K562 (cell line): ENCODE results near the gene SPDL1. TPM values are rescaled to one million over a fixed set of nuclear protein-coding genes. Genes with fewer than 3 reads are reported as not detected.

Experiments used
- ATAC-seq: fragments of 200-7000 bp; cut with Tn5 transposase; 3 replicates; pipeline ENCODE4 v1.9.1; 2020; ENCODE audit warnings: moderate library complexity
- BruUV-seq: library from RNA; stranded (reverse); fragments of 400-500 nt; replicated peaks from 2 replicates; lab custom pipeline; 2021; lab: Mats Ljungman, UMichigan
- CTCF ChIA-PET: fragments of 300-600 bp; formaldehyde crosslinking; extraction: SDS; loops from one replicate; lab custom pipeline; 2021; ENCODE audit warnings: low intra/inter-chr PET ratio; lab: Yijun Ruan, JAX
- POLR2A ChIA-PET: fragments of 300-600, 350-650 bp; sonication (Branson Sonifier 250); formaldehyde crosslinking; extraction: SDS; loops from one replicate; lab custom pipeline; 2021; ENCODE audit warnings: antibody characterized with exemption, inconsistent platforms; lab: Yijun Ruan, JAX
- DNase-seq, 4 experiments: peaks; one replicate each; pipeline versions ENCODE4 v3.0.0 to v3.0.0-alpha.2; 2011 to 2018; ENCODE audit warnings: low spot score in 3 of 4, mixed read lengths in 3 of 4; ENCODE audit errors: extremely low read depth in 1 of 4
- FAIRE-seq: peaks from 2 replicates; lab custom pipeline; 2011; peaks lifted over from hg19 to GRCh38; lab: Jason Lieb, UNC
- H2AFZ ChIP-seq: 2 replicates; pipeline ENCODE4 v1.6.0; 2011; ENCODE audit warnings: low read depth, low read length, control low read depth, inconsistent platforms
- H3K27ac ChIP-seq: fragments of 200-600 bp; 3 replicates; pipeline ENCODE4 v1.8.0; 2011; ENCODE audit warnings: low read depth, mild to moderate bottlenecking, control low read depth, inconsistent platforms, low read length, moderate library complexity, mixed read lengths; ENCODE audit errors: extremely low read depth
- H3K27me3 ChIP-seq, 2 experiments: fragments of 300-600 bp in 1 of 2; 2 replicates in 1 of 2; 3 replicates in 1 of 2; pipeline versions ENCODE4 v1.6.0 to v1.8.0; 2011; ENCODE audit warnings: inconsistent platforms in 2 of 2, low read length in 2 of 2, mild to moderate bottlenecking in 1 of 2, mixed read lengths in 1 of 2, moderate library complexity in 1 of 2; ENCODE audit not compliant: control insufficient read depth in 2 of 2, insufficient read depth in 2 of 2
- H3K36me3 ChIP-seq: fragments of 300-600 bp; 3 replicates; pipeline ENCODE4 v1.8.0; 2011; ENCODE audit warnings: mild to moderate bottlenecking, low read length, inconsistent platforms; ENCODE audit not compliant: control insufficient read depth, insufficient read depth
- H3K4me1 ChIP-seq, 2 experiments: fragments of 200-600 bp in 1 of 2; replicated peaks in 1 of 2; 2 replicates in 1 of 2; 3 replicates in 1 of 2; pipeline versions ENCODE4 v1.5.1 to v1.8.0; 2011; ENCODE audit warnings: inconsistent platforms in 2 of 2, low read length in 2 of 2, mild to moderate bottlenecking in 1 of 2, mixed read lengths in 1 of 2, moderate library complexity in 1 of 2; ENCODE audit not compliant: control insufficient read depth in 2 of 2, insufficient read depth in 2 of 2
- H3K4me2 ChIP-seq: 2 replicates; pipeline ENCODE4 v1.6.1; 2011; ENCODE audit warnings: low read length, control low read depth, inconsistent platforms, mixed read lengths; ENCODE audit not compliant: insufficient read depth
- H3K4me3 ChIP-seq: fragments of 200-600 bp; sonication (generic), shearing (Covaris generic); 2 replicates; pipeline ENCODE4 v1.5.1; 2016; ENCODE audit warnings: control low read depth, inconsistent platforms
- H3K79me2 ChIP-seq: fragments of 200-600 bp; 3 replicates; pipeline ENCODE4 v1.8.0; 2011; ENCODE audit warnings: low read length, inconsistent platforms; ENCODE audit not compliant: control insufficient read depth, insufficient read depth
- H3K9ac ChIP-seq, 2 experiments: 2 replicates each; pipeline versions ENCODE4 v1.6.0 to v1.6.1; 2011; ENCODE audit warnings: low read depth in 2 of 2, low read length in 2 of 2, control low read depth in 1 of 2, inconsistent platforms in 1 of 2, mild to moderate bottlenecking in 1 of 2, mixed read lengths in 1 of 2; ENCODE audit not compliant: insufficient read depth in 1 of 2
- H3K9me1 ChIP-seq: one replicate; pipeline ENCODE4 v1.6.0; 2011; ENCODE audit warnings: inconsistent platforms, mild to moderate bottlenecking, low read length, moderate library complexity; ENCODE audit not compliant: control insufficient read depth, insufficient read depth
- H3K9me3 ChIP-seq: replicated peaks from 2 replicates; pipeline ENCODE4 v1.5.1; 2011; ENCODE audit warnings: low read depth, low read length, inconsistent platforms; ENCODE audit not compliant: control insufficient read depth, insufficient read depth
- H4K20me1 ChIP-seq: replicated peaks from 2 replicates; pipeline ENCODE4 v1.6.1; 2011; ENCODE audit warnings: low read length, inconsistent platforms, mixed read lengths; ENCODE audit not compliant: control insufficient read depth, insufficient read depth
- ARID1B ChIP-seq: fragments of 450-650 bp; IDR thresholded peaks from 2 replicates; pipeline ENCODE4 v1.6.1; 2016; ENCODE audit warnings: antibody characterized with exemption, mild to moderate bottlenecking, inconsistent platforms
- CBX2 ChIP-seq: fragments of 200-600 bp; sonication (generic); IDR thresholded peaks from one replicate; pipeline ENCODE4 v1.6.1; 2012; ENCODE audit warnings: mild to moderate bottlenecking, low read length, inconsistent platforms; ENCODE audit not compliant: insufficient read depth, poor library complexity, severe bottlenecking
- TEAD2 ChIP-seq: fragments of 450-650 bp; IDR thresholded peaks from 2 replicates; pipeline ENCODE4 v1.6.1; 2016; ENCODE audit warnings: missing genetic modification characterization, control low read depth, missing compliant biosample characterization
- ZNF561 ChIP-seq: fragments of 450-650 bp; formaldehyde crosslinking; conservative IDR thresholded peaks from 2 replicates; pipeline ENCODE4 v1.4.0; 2020; ENCODE audit warnings: mild to moderate bottlenecking, moderate library complexity
- WGBS: fragments of 100-300 bp; shearing (Covaris generic); methylation state at CpG from one replicate; pipeline ENCODE4 v1.1.6; 2016; ENCODE audit warnings: low coverage, mixed read lengths; ENCODE audit not compliant: insufficient coverage; ENCODE audit errors: missing lambda C conversion rate; 5-methylcytosine and 5-hydroxymethylcytosine counted together
- in situ Hi-C: fragments of 300-500 bp; cut with MboI; formaldehyde crosslinking; loops from 4 replicates; pipeline ENCODE4 v1.15.0; 2018; ENCODE audit warnings: inconsistent platforms, mixed read lengths
- intact Hi-C: fragments of 100-400 bp; cut with micrococcal nuclease; formaldehyde crosslinking; loops from 2 replicates; pipeline ENCODE4 v1.14.2; 2022
- polyA plus RNA-seq, 8 experiments: library from polyadenylated mRNA; depleted of rRNA in 4 of 8; stranded (reverse) in 5 of 8; unstranded in 3 of 8; fragments of >200 nt; fragmentation: Nextera tagmentation in 2 of 8; fragmentation: Illumina TruSeq in 1 of 8; extraction: Ambion mirVana in 2 of 8; extraction: Trizol in 1 of 8; gene quantifications; 2 replicates each; pipeline versions ENCODE4 v1.2.1 to v1.2.3, GENCODE V29; 2011 to 2014; ENCODE audit warnings: inconsistent platforms in 1 of 8, missing spikeins in 1 of 8
- total RNA-seq, 7 experiments: library from RNA; depleted of rRNA in 6 of 7; stranded (reverse); fragments of >200 nt in 6 of 7; fragmentation: Illumina TruSeq in 2 of 7; extraction: Trizol in 2 of 7; gene quantifications; 2 replicates each; pipeline versions ENCODE4 v1.2.1 to v1.2.3, GENCODE V29; 2011 to 2021; ENCODE audit warnings: low replicate concordance in 1 of 7
- TF ChIP-seq, protein P1 (sequence below): sonication (generic); formaldehyde crosslinking; IDR thresholded peaks from 2 replicates; pipeline ENCODE4 v1.8.1; 2023; ENCODE audit warnings: mild to moderate bottlenecking, missing genetic modification reagents

SPDL1 gene
- total and polyA plus RNA-seq, 9 of the 15 experiments (the other 6 are each of a cell fraction or from before 2014, with no cell fraction given), result 32.4 to 59.6 (median 49.0) TPM

DNA sequence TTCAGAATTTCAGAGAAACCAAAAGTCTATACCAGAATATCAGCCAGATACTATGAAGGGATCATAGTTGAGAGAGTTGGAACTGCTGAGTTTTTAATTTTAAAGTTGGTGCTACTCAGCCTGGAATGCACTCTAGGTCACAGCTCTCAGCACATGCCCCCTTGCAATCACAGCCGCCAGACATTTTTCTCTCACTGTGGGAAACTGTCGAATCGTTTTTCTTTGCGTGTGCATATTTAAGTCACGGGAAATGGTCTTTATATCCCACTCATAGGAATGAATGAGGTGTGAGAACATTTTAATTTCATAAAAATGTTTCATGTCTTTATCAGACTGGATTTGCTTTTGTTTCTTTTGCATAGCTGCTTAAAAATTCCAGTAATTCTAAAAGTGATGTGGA is 12.2 kb upstream of the SPDL1 start (continued):
- TF ChIP-seq TEAD2 (tag) (no peak), ARID1B (no peak)
- TF ChIP-seq, protein P1, sequence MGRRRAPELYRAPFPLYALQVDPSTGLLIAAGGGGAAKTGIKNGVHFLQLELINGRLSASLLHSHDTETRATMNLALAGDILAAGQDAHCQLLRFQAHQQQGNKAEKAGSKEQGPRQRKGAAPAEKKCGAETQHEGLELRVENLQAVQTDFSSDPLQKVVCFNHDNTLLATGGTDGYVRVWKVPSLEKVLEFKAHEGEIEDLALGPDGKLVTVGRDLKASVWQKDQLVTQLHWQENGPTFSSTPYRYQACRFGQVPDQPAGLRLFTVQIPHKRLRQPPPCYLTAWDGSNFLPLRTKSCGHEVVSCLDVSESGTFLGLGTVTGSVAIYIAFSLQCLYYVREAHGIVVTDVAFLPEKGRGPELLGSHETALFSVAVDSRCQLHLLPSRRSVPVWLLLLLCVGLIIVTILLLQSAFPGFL (CRISPR knock-in tag), result no peak

DNA sequence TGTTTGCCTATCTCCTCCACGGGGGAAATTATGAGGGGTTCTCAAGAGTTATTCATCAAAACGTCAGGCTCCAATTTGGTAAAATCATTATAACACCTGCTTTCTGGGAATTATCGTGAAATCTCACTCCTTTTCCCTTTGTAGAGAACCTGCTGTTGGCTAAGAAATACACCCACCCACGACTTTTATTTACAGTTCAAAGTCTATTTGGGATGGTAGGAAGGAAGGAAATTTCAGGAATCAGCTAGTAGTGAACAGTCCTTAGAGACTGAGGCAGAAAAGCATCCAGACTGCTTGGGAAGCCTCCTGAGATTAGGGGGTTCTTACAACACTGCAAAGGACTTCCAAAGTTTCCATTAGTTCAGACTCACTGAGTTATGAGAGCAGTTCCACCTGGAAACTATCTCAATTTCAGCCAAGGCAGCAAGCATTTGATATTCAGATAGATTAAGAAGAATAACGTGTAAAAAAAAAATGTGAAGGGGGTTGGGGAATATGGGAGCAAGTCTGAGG is 9.4 kb upstream of the SPDL1 start:
- in situ Hi-C loops (no loop called here), intact Hi-C loops (no loop called here)
- DNase-seq, result no peak
- no peaks in the 10 kb centered on the region for H3K4me1 ChIP-seq
- H3K79me2 ChIP-seq, result no peaks in the 10 kb centered on the region
- ATAC-seq, result no peak
- ChIA-PET POLR2A (no interaction called here), CTCF (no interaction called here)
- TF ChIP-seq CBX2, result no peak
- no peak for TF ChIP-seq ZNF561 (CRISPR knock-in tag)
- BruUV-seq, result no TSS peak
- H3K27ac ChIP-seq, result no peak overlapping the region
- H4K20me1 ChIP-seq, result no peaks in the 10 kb centered on the region
- no peak overlapping the region for H3K4me2 ChIP-seq
- no peak overlapping the region for H2AFZ ChIP-seq
- no peaks in the 10 kb centered on the region for H3K36me3 ChIP-seq
- H3K9ac ChIP-seq, result no peak overlapping the region
- FAIRE-seq, result no peak
- no peaks in the 10 kb centered on the region for H3K9me3 ChIP-seq
- WGBS, result 0% methylated on average over 5 of the region's 5 CpGs
- no peaks in the 10 kb centered on the region for H3K9me1 ChIP-seq
- H3K27me3 ChIP-seq, result peaks cover 0 to 2% of the 10 kb centered on the region in 2 experiments; a peak in 1 of 5 replicates
- no peak overlapping the region for H3K4me3 ChIP-seq
